HG02798 (cell line): Measurements from ENCODE around the gene HDLBP.

ENCODE experiments used
- ATAC-seq: cut with Tn5 transposase; IDR thresholded peaks from one replicate; pipeline ENCODE4 v1.9.1; 2021; ENCODE audit warnings: mild to moderate bottlenecking; ENCODE audit not compliant: unreplicated experiment, poor library complexity

Gene HDLBP

GRCh38 chr2:241232736-241233575 lies 82.5 kb downstream of the HDLBP start:
- no peak for ATAC-seq

DNA sequence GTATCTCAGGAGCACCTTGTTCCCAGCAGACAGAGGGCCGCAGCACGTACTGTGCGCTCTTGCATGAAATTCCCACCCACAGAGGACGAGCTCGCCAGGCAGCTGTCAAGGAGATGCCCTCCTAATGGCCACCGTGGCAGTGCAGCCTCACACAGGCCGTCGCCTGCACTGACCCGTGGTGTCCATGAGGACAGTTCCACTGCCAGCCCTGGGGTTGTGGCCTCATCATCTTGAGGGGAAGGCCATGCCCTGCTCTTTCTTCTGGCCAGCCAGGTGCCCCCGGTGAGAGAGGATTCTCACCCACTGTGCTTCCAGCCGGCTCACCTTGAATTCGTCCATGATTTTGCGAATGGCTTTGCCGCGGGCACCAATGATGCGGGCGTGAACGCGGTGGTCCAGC lies 85.0 kb downstream of the HDLBP start:
- no peak for ATAC-seq

DNA sequence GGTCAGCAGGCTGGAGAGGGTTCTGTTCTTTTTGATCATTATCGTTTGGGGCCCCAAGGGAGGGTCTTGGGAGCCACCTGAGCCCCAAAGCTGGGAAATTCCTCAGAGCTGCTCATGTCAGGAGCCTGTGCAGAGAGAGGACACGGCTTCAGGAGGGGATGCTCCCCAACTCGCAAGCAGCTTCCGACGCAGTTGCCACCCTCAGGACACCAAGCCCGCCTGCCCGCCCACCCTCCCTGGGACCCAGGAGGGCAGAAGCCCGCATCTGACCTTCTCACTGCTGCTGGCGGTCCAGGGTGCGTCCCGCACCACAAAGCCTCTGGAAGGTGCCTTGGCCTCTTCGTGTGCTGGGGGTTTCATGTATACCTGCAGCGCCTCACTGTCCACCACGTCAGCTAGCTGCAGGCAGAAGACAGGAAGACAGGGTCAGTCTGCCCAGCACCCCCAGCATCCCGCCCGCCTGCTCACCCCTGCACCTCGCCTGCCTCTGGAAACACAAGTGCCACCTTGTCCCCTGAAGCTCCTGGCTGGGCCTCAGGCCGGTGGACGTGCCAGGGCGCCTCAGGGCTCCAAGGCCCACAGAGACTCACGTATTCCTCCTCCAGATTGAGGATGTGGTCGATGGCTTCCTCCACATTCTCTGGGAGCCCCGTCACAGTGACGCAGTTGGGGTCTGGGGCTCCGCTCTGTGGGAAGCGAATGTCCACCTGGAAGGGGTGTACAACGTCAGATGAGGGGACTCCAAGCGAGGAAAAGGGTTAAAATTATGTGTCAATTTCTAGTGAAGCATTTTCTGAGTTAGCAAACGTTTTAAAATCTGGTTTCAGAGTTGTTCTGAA lies 85.7 kb downstream of the HDLBP start:
- no peak for ATAC-seq

GRCh38 chr2:241228860-241229516 lies 86.5 kb downstream of the HDLBP start:
- no peak for ATAC-seq

DNA sequence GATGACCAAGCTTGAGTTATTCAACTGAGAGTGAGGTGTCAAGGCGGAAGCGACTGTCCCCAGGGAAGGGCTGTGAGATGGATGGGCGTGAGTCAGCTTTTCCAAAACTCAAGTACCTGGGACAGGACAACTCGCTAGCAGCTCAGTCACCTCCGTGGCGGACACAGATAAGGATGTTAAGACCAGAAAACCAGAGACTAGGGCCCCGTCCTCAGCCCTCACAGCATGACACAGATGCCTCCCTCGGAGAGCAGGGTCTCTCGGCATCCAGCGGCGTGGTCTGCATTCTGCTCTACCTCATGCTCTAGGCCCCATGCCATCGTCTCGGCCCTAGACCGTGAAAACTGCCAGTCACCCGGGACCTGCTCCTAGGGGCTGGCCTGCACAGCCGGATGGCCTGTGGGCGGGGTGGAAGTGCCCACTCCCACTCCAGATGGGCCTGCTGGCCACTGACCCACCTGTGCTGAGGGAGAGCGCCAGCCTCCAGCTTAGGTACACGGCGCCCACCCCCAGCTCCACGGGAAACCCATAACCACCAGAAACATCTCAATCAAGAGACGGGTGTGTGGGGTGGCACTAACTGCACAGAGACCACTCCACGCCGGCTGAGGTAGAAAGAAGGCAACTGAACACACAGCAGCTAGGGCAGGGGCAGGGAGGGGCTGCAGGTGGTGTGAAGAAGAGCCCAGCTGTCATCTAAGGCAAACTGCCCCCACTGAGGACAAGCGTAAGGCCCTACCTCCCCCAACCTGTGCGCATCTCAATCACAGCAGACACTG lies 87.2 kb downstream of the HDLBP start:
- no peak for ATAC-seq

- ATAC-seq = no peak
These were observed 87.9 kb downstream of the HDLBP start for GRCh38 chr2:241227594-241227993.

DNA sequence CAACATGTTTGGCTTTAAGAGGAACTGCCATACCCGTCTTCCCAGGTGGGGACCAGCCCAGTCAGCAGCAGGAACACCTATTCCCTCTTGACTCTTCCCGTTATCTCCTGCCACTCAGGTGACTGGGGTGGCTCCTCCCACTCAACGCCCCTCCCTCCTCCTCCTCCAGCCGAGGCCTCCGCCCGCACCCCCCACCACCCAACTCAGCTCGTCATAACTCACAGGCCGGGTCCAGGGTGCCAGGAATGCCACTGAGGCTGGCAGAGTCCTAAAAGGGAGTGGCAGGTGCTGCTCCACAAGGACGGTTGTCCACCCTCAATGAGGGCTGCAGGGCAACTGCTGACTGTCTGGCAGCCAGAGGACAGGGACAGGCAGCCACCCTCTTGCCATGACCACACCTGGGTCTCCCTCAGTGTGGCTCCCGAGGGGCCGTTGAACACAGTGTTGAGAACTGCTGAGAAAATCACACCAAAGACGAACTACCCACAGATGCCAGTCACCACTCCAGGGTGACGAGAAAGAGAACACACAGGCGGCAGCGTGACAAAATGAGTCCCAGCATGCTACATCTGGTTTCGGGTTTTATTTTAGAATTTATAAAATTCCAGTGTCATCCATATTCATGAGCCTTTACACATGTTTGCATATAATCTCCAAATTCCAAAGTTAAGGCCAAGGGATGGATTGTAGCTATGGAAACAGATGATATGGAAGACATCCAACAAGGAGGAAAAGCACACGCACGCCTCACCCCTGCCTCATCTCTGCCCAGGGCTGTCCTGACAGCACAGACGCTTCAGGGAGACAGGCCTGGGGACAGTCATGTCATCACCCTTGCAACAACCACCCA lies 88.5 kb downstream of the HDLBP start:
- no peak for ATAC-seq

DNA sequence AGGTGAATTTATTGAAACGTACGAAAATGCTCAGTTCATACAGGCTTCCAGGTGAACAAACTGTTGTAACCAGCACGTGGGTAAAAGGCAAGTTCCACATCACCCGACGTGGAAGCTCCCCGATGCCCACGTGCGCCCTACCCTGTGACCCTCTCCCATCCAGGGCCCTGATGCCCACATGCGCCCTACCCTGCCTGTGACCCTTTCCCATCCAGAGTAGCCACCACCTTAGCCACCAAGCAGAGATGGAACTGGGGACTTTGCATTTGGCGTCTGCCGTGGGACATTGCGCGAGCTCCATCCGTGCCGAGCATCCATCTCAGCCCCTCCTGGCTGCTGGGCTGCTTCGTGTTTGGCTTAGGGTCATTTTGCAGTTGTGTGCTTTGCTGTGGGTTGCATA lies 89.5 kb downstream of the HDLBP start:
- no peak for ATAC-seq

DNA sequence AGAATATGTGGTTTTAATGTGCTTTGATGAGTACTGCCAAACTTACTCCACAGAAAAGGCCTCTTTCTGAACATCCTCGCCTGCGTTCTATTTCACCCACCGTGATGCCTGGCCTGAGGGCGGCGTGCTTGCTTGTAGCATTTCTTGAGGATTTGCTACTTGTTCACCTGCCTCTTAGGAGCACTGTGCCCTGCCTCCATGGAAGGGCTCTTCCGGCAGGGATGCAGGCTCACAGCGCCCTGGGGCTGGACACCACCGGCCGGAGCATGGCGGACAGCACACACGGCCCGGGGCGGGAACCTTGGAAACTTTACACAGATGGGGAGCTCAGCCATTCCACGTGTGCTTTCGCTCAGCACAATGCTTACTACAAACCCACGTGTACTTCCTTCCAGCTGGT lies 89.9 kb downstream of the HDLBP start:
- ATAC-seq = no peak

DNA sequence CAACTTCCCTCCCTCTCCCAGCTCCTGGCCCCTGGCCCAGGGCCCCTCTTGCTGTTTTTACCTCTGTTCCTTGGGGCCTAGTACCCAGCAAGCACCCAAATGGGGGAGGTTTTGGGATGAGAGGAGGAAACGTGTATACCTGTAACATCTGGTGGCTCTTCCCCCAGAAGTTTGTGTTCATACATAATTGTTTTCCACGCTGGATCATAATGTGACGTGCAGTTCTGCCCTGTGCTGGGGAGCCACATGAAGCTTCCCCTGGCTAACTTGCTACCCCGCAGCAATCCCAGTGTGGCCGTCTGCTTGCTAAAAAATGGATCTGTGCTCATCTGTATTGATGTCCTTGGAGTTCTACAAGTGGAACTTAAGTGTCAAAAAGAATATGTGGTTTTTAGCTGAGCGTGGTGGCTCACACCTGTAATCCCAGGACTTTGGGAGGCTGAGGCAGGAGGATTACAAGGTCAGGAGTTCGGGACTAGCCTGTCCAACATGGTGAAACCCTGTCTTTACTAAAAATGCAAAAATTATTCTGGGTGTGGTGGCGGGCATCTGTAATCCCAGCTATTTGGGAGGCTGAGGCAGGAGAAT lies 90.5 kb downstream of the HDLBP start:
- no peak for ATAC-seq

GRCh38 chr2:241224018-241224850 lies 91.2 kb downstream of the HDLBP start:
- no peak for ATAC-seq

GRCh38 chr2:241223211-241224017 lies 92.1 kb downstream of the HDLBP start:
- ATAC-seq = no peak

DNA sequence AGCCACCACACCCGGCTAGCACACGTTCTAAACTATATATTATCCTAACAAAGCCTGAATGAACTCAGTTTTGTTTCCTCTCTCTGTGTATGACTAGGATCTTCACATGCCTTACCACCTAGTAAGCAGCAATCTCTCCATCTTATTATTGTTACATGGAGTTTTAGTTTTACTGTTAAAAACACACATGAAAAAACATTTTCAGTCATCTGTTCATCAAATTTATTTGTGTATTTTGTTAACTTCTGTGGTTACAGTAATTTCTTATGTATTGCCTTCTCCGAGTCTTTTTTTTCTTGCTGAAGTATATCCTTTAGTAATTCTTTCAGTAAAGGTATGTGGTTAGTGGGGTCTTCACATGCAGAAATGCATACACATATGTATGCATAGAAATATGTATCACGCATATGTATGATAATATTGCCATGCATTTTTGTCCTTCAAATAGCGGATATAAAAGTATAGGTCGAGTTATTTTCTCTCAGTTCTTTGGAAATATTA lies 95.6 kb downstream of the HDLBP start:
- no peak for ATAC-seq

DNA sequence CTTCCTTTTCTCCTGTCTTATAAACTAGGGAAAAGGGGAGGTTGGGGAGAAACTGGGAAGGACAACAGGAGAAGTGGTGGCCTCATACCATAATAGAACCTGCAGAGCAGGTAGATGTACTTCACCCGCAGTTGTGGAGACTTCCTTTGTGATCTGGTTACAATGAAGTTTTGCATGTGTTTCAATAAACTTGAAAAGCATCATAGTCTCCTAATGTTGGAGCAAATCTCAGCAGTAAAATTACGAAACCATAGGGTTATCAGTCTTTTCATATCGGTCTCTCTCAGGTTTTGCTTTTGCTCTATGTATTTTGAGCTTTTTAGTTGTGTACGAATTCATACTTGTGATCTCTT lies 96.5 kb downstream of the HDLBP start:
- no peak for ATAC-seq

GRCh38 chr2:241218131-241219029 lies 97.1 kb downstream of the HDLBP start:
- ATAC-seq = no peak

GRCh38 chr2:241217320-241218031 lies 98.0 kb downstream of the HDLBP start:
- ATAC-seq = peak; percentile 56
